Ovary (tissue), 9 donors: ENCODE data around the gene C6orf15. TPM values are rescaled to one million over a fixed set of nuclear protein-coding genes. Genes with fewer than 3 reads are reported as not detected.

ENCODE experiments used
- DNase-seq, 5 donors: peaks; one replicate each; pipeline ENCODE4 v3.0.0-alpha.2; 2019 to 2020
- H3K27ac ChIP-seq, 2 donors: fragments of 200-600 bp; one replicate each; pipeline versions ENCODE4 v1.5.1 to v1.8.0; 2019 to 2022
- H3K27me3 ChIP-seq: fragments of 200-600 bp; one replicate; pipeline ENCODE4 v1.8.0; 2022
- H3K36me3 ChIP-seq: fragments of 200-600 bp; sonication (generic); one replicate; pipeline ENCODE4 v1.5.1; 2019
- H3K4me1 ChIP-seq: one replicate; pipeline ENCODE4 v1.8.1; 2013; ENCODE audit warnings: mild to moderate bottlenecking, moderate library complexity; ENCODE audit not compliant: insufficient read depth
- H3K4me3 ChIP-seq: fragments of 200-600 bp; sonication (generic); one replicate; pipeline ENCODE4 v1.5.1; 2017
- H3K9me3 ChIP-seq, 2 donors: fragments of 200-600 bp in 1 of 2; sonication (generic) in 1 of 2; one replicate each; pipeline versions ENCODE4 v1.5.1 to v1.8.1; 2013 to 2019; ENCODE audit warnings: mild to moderate bottlenecking in 1 of 2, moderate library complexity in 1 of 2
- CTCF ChIP-seq, 3 donors: fragments of 450-650 bp in 2 of 3; fragments of 200-600 bp in 1 of 3; IDR thresholded peaks; one replicate each; pipeline versions ENCODE4 v1.5.1 to v1.8.0; 2016 to 2022; ENCODE audit warnings: antibody characterized with exemption in 3 of 3, mild to moderate bottlenecking in 1 of 3
- EP300 ChIP-seq: sonication (generic); formaldehyde crosslinking; IDR thresholded peaks from one replicate; pipeline ENCODE4 v1.6.1; 2017; ENCODE audit warnings: antibody characterized with exemption
- POLR2A ChIP-seq: fragments of 450-650 bp; IDR thresholded peaks from one replicate; pipeline ENCODE4 v1.6.1; 2017; ENCODE audit warnings: antibody characterized with exemption, mild to moderate bottlenecking, moderate library complexity
- WGBS, 3 donors: extraction: QIAGEN DNeasy Blood & Tissue Kit in 1 of 3; methylation state at CpG; one replicate each; pipeline versions ENCODE4 v1.1.5 to v1.1.7; 2013 to 2017; 5-methylcytosine and 5-hydroxymethylcytosine counted together
- intact Hi-C, 4 donors: fragments of 100-400 bp; cut with DNase I; formaldehyde crosslinking; loops; one replicate each; pipeline versions ENCODE4 v1.11.0 to v1.15.1; 2022 to 2023
- polyA plus RNA-seq, 2 donors: library from polyadenylated mRNA; stranded (reverse); fragments of 200-250 nt in 1 of 2; fragments of 350-450 nt in 1 of 2; fragmentation: Illumina TruSeq in 1 of 2; extraction: RNeasy Lipid Tissue Mini Kit (QIAGEN cat#74804) in 1 of 2; gene quantifications; one replicate each; pipeline ENCODE4 v1.2.3, GENCODE V29; 2013 to 2014
- total RNA-seq, 7 donors: library from RNA; depleted of rRNA in 2 of 7; stranded (reverse); fragments of >200 nt in 2 of 7; fragmentation: NEBNext Ultra II Directional in 3 of 7; extraction: Animal tissue kit (Norgen Biotek cat#: 25700) in 3 of 7; gene quantifications; one replicate each; pipeline versions ENCODE4 v1.1.0 to v1.2.4, GENCODE V29; 2016 to 2023
- donor health status: DM: no; HTN: no; CAD: no; lungs with moderate emphysema.
- donor health status: DM: no; HTN: no; CAD: no.
- donor health status: Bipolar disorder and iron deficiency.
- donor health status: DM: yes; HTN: yes; CAD: no.
- donor health status: DM: no; HTN: no; CAD: no.
- donor health status: DM: yes; HTN: yes; CAD: no.

C6orf15 gene
- total and polyA plus RNA-seq, 9 donors: not detected

GRCh38 chr6:31152781-31153180 is 40.4 kb upstream of the C6orf15 start:
- intact Hi-C loops: no loop called here
- no peaks in the 10 kb centered on the region for H3K27me3 ChIP-seq
- DNase-seq: no peak
- H3K4me3 ChIP-seq: no peak overlapping the region
- no peaks in the 10 kb centered on the region for H3K36me3 ChIP-seq
- H3K27ac ChIP-seq: no peak overlapping the region
- H3K9me3 ChIP-seq: no peaks in the 10 kb centered on the region
- H3K4me1 ChIP-seq: no peaks in the 10 kb centered on the region
- WGBS, 3 donors: 82 to 90% (median 89%) methylated on average over 7 of the region's 7 CpGs
- TF ChIP-seq POLR2A (no peak), EP300 (no peak)

- DNase-seq: no peak
- no peak overlapping the region for H3K27ac ChIP-seq
- 85 to 88% (median 87%) methylated on average over 6 of the region's 6 CpGs for WGBS, 3 donors
- H3K27me3 ChIP-seq: no peaks in the 10 kb centered on the region
- H3K9me3 ChIP-seq: no peaks in the 10 kb centered on the region
- no peak overlapping the region for H3K4me3 ChIP-seq
- no peaks in the 10 kb centered on the region for H3K36me3 ChIP-seq
- H3K4me1 ChIP-seq: no peaks in the 10 kb centered on the region
- TF ChIP-seq CTCF (IDR thresholded peaks at IDR 0.05) (no peak), EP300 (no peak)
- intact Hi-C loops: no loop called here
These were observed 37.6 kb upstream of the C6orf15 start for GRCh38 chr6:31149827-31150447.

GRCh38 chr6:31145386-31145785 is 33.0 kb upstream of the C6orf15 start:
- no peaks in the 10 kb centered on the region for H3K27me3 ChIP-seq
- no peak overlapping the region for H3K27ac ChIP-seq
- H3K9me3 ChIP-seq: no peaks in the 10 kb centered on the region
- no peak for TF ChIP-seq EP300
- TF ChIP-seq POLR2A: no peak
- no peak for TF ChIP-seq CTCF (IDR thresholded peaks at IDR 0.05)
- intact Hi-C loops: no loop called here
- H3K4me1 ChIP-seq: no peaks in the 10 kb centered on the region
- H3K4me3 ChIP-seq: no peak overlapping the region
- no peaks in the 10 kb centered on the region for H3K36me3 ChIP-seq
- WGBS, 3 donors: 92 to 96% (median 94%) methylated on average over 10 of the region's 10 CpGs
- no peak for DNase-seq

GRCh38 chr6:31144970-31145340 is 32.6 kb upstream of the C6orf15 start:
- intact Hi-C loops: no loop called here
- WGBS, 3 donors: 81 to 92% (median 85%) methylated on average over 11 of the region's 11 CpGs
- Histone ChIP-seq H3K36me3 (no peaks in the 10 kb centered on the region), H3K4me1 (no peaks in the 10 kb centered on the region), H3K27me3 (no peaks in the 10 kb centered on the region), H3K4me3 (no peak overlapping the region), H3K9me3 (no peaks in the 10 kb centered on the region), H3K27ac (no peak overlapping the region)
- no peak for TF ChIP-seq POLR2A
- TF ChIP-seq CTCF (IDR thresholded peaks at IDR 0.05): no peak
- no peak for TF ChIP-seq EP300
- no peak for DNase-seq

GRCh38 chr6:31144296-31144969 is 32.1 kb upstream of the C6orf15 start:
- WGBS, 3 donors: 87 to 90% (median 89%) methylated on average over 18 of the region's 18 CpGs
- DNase-seq: no peak
- no peaks in the 10 kb centered on the region for H3K9me3 ChIP-seq
- no peaks in the 10 kb centered on the region for H3K36me3 ChIP-seq
- TF ChIP-seq POLR2A (no peak), CTCF (IDR thresholded peaks at IDR 0.05) (no peak), EP300 (no peak)
- H3K4me1 ChIP-seq: no peaks in the 10 kb centered on the region
- intact Hi-C loops: no loop called here
- no peaks in the 10 kb centered on the region for H3K27me3 ChIP-seq
- H3K27ac ChIP-seq: no peak overlapping the region
- no peak overlapping the region for H3K4me3 ChIP-seq
